Measurements from ENCODE around the gene CDAN1. TPM values are rescaled to one million over a fixed set of nuclear protein-coding genes. Genes with fewer than 3 reads are reported as not detected.

CDAN1 gene
- total RNA-seq, 3 donors from 2014 or later (not counting 1 experiment from before 2014, with no cell fraction given), result 18.1 to 36.9 (median 34.9) TPM

- Histone ChIP-seq H3K4me3 (ENCODE audit: low read length) (no peak overlapping the region), H3K27me3 (ENCODE audit: control insufficient read depth, insufficient read depth, low read length) (no peaks in the 10 kb centered on the region), H3K9me3 (ENCODE audit: control insufficient read depth, insufficient read depth, low read length) (no peaks in the 10 kb centered on the region), H3K27ac (ENCODE audit: low read length) (no peak overlapping the region), H3K4me1 (ENCODE audit: control insufficient read depth, insufficient read depth, low read length) (no peaks in the 10 kb centered on the region), H3K36me3 (ENCODE audit: control insufficient read depth, insufficient read depth, low read length) (peaks cover 15% of the 10 kb centered on the region)
- intact Hi-C loops (cut with micrococcal nuclease), result no loop called here
- TF ChIP-seq CTCF (IDR thresholded peaks at IDR 0.05), result no peak
- Mint-ChIP-seq H3K36me3 (no peaks in the 10 kb centered on the region), H3K4me3 (no peak overlapping the region), H3K9me3 (no peaks in the 10 kb centered on the region), H3K27me3 (ENCODE audit: low read depth in 2 of 2) (no peaks in the 10 kb centered on the region), H3K4me1 (no peaks in the 10 kb centered on the region), H3K27ac (no peak overlapping the region)
- WGBS (ENCODE audit: insufficient coverage), result 100% methylated on average over 1 of the region's 1 CpG
- ATAC-seq (no peak), DNase-seq (no peak)
Measured at GRCh38 chr15:42675021-42675420, 61.9 kb downstream of the CDAN1 start.

DNA sequence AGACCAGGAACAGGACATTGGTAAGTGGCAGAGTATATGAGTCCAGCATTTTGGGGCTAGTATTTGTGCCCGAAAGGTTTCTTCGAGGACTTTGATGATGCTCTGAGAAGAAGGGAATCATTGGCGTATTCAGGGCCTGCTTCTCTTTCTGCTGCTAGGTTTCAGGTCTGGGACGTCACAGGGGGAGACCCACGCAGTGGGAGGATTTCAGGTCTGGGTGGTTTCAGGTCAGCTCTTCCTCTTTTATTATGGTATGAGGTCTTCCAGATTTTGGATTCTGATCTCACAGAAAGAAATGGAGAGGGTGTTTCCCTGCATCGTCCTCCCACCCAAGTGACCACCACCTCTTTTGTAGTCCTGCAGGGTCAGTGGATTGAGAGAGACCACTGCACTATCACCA, 62.5 kb downstream of the CDAN1 start:
- no peak overlapping the region for H3K27ac Mint-ChIP-seq
- H3K4me3 Mint-ChIP-seq, result no peak overlapping the region
- H3K36me3 ChIP-seq (ENCODE audit: control insufficient read depth, insufficient read depth, low read length), result peaks cover 15% of the 10 kb centered on the region
- no peak overlapping the region for H3K4me3 ChIP-seq (ENCODE audit: low read length)
- H3K9me3 ChIP-seq (ENCODE audit: control insufficient read depth, insufficient read depth, low read length), result no peaks in the 10 kb centered on the region
- no peaks in the 10 kb centered on the region for H3K27me3 Mint-ChIP-seq (ENCODE audit: low read depth in 2 of 2)
- TF ChIP-seq CTCF (IDR thresholded peaks at IDR 0.05), result no peak
- DNase-seq (no peak), ATAC-seq (no peak)
- no peaks in the 10 kb centered on the region for H3K36me3 Mint-ChIP-seq
- intact Hi-C loops (cut with micrococcal nuclease), result no loop called here
- H3K27me3 ChIP-seq (ENCODE audit: control insufficient read depth, insufficient read depth, low read length), result no peaks in the 10 kb centered on the region
- WGBS (ENCODE audit: insufficient coverage), result 94% methylated on average over 6 of the region's 6 CpGs
- H3K4me1 Mint-ChIP-seq, result no peaks in the 10 kb centered on the region
- no peaks in the 10 kb centered on the region for H3K9me3 Mint-ChIP-seq
- H3K27ac ChIP-seq (ENCODE audit: low read length), result no peak overlapping the region
- H3K4me1 ChIP-seq (ENCODE audit: control insufficient read depth, insufficient read depth, low read length), result no peaks in the 10 kb centered on the region

Other genes with a start within 250 kb of the CDAN1 start
- 10 to 100 TPM; 39.6 to 53.1 (median 52.2) TPM for gene ZNF106, start 246.0 kb downstream of the CDAN1 start, total RNA-seq
- 10 to 100 TPM; 72.7 to 85.2 (median 82.7) TPM for gene SNAP23, start 241.5 kb downstream of the CDAN1 start, total RNA-seq
- 10 to 100 TPM; 29.4 to 43.9 (median 29.4) TPM for gene LRRC57, start 188.3 kb downstream of the CDAN1 start, total RNA-seq
- 10 to 100 TPM; 24.9 to 26.2 (median 26.1) TPM for gene HAUS2, start 188.3 kb downstream of the CDAN1 start, total RNA-seq
- 10 to 100 TPM; 20.0 to 22.5 (median 20.1) TPM for gene STARD9, start 161.5 kb downstream of the CDAN1 start, total RNA-seq
- gene TTBK2, start 183.7 kb upstream of the CDAN1 start, total RNA-seq, result 10 to 100 TPM; 17.5 to 25.9 (median 25.7) TPM